ENCODE measurements around the gene CFAP100.

- no peak for TF ChIP-seq CTCF (IDR thresholded peaks at IDR 0.05)
- TF ChIP-seq ZFX (IDR thresholded peaks at IDR 0.05; ENCODE audit: borderline replicate concordance) = no peak
These were observed 33.5 kb upstream of the CFAP100 start for GRCh38 chr3:126361211-126361610.
